ENCODE measurements around the gene SEC61A1.

Gene SEC61A1

DNA sequence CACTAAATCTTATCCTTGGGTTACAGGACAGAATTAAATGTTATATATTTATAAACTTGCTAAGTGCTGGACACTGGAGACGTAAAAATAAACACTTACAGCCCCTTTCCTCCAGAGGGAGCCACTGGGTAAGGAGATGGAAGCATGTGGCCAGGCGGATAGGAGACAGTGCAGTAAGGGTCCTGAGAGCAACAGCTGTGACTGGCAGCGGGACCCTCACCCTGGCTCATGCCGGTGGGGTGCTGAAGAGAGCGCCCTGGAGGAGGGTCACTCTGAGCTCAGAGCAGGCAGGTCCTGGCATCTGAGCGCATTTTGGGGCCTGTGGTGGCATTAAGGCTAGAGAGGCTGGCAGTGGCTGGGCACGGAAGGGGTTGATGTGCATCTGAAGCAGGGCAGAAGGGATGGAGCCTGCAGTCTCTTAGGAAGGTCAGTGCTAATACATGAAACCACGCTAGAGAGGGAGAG is 16.0 kb downstream of the SEC61A1 start:
- no peak for DNase-seq (ENCODE audit: low read depth, low spot score)
- POLR2A ChIA-PET = no interaction called here

DNA sequence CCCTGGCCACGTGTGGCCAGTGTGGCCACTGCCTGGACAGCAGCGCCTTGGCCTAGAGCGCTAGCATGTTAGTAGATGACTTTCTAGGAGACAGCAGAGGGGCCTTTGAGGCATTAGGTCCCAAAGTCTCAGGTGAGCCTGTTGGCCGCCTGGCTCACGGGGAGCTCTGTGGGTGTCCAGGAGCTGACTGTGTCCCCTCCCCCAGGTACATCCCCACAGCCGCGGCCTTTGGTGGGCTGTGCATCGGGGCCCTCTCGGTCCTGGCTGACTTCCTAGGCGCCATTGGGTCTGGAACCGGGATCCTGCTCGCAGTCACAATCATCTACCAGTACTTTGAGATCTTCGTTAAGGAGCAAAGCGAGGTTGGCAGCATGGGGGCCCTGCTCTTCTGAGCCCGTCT is 17.0 kb downstream of the SEC61A1 start:
- POLR2A ChIA-PET = interaction anchor here (1.0 kb wide), 1 partner anchor 8 kb away, joined by 4 read pairs; no protein-coding TSS in a partner anchor
- TF ChIP-seq, protein P1, sequence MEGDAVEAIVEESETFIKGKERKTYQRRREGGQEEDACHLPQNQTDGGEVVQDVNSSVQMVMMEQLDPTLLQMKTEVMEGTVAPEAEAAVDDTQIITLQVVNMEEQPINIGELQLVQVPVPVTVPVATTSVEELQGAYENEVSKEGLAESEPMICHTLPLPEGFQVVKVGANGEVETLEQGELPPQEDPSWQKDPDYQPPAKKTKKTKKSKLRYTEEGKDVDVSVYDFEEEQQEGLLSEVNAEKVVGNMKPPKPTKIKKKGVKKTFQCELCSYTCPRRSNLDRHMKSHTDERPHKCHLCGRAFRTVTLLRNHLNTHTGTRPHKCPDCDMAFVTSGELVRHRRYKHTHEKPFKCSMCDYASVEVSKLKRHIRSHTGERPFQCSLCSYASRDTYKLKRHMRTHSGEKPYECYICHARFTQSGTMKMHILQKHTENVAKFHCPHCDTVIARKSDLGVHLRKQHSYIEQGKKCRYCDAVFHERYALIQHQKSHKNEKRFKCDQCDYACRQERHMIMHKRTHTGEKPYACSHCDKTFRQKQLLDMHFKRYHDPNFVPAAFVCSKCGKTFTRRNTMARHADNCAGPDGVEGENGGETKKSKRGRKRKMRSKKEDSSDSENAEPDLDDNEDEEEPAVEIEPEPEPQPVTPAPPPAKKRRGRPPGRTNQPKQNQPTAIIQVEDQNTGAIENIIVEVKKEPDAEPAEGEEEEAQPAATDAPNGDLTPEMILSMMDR (IDR thresholded peaks at IDR 0.05; ENCODE audit: insufficient read depth, low read length, missing control alignments) = no peak
- DNase-seq (ENCODE audit: low read depth, low spot score) = no peak
- no peak overlapping the region for H3K4me3 ChIP-seq (ENCODE audit: low read depth, low read length)
- CTCF ChIA-PET = interaction anchor here (1.1 to 5.7 kb wide), 7 partner anchors 9 to 537 kb away, joined by 3 to 40 read pairs (median 17); no protein-coding TSS in a partner anchor

More for the DNA sequence above, 16.0 kb downstream of the SEC61A1 start:
- no peak overlapping the region for H3K4me3 ChIP-seq (ENCODE audit: low read depth, low read length)
- TF ChIP-seq, protein P1 (IDR thresholded peaks at IDR 0.05; ENCODE audit: insufficient read depth, low read length, missing control alignments) = peak; percentile 60
- CTCF ChIA-PET = interaction anchor here (1.1 to 5.7 kb wide), 9 partner anchors 9 to 538 kb away, joined by 3 to 40 read pairs (median 5); no protein-coding TSS in a partner anchor

DNA sequence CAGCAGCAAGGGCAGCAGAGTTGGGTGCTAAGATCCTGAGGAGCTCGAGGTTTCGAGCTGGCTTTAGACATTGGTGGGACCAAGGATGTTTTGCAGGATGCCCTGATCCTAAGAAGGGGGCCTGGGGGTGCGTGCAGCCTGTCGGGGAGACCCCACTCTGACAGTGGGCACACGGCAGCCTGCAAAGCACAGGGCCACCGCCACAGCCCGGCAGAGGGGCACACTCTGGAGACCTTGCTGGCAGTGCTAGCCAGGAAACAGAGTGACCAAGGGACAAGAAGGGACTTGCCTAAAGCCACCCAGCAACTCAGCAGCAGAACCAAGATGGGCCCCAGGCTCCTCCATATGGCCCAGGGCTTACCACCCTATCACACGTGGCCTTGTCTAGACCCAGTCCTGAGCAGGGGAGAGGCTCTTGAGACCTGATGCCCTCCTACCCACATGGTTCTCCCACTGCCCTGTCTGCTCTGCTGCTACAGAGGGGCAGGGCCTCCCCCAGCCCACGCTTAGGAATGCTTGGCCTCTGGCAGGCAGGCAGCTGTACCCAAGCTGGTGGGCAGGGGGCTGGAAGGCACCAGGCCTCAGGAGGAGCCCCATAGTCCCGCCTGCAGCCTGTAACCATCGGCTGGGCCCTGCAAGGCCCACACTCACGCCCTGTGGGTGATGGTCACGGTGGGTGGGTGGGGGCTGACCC is 18.8 kb downstream of the SEC61A1 start:
- ChIA-PET CTCF (interaction anchor here (1.1 to 1.8 kb wide), 5 partner anchors 10 to 537 kb away, joined by 3 to 6 read pairs (median 3); no protein-coding TSS in a partner anchor), POLR2A (interaction anchor here (0.5 to 1.0 kb wide), 2 partner anchors 10 to 493 kb away, joined by 3 read pairs; no protein-coding TSS in a partner anchor)
- TF ChIP-seq, protein P1 (IDR thresholded peaks at IDR 0.05; ENCODE audit: insufficient read depth, low read length, missing control alignments) = no peak
- H3K4me3 ChIP-seq (ENCODE audit: low read depth, low read length) = no peak overlapping the region
- no peak for DNase-seq (ENCODE audit: low read depth, low spot score)

DNA sequence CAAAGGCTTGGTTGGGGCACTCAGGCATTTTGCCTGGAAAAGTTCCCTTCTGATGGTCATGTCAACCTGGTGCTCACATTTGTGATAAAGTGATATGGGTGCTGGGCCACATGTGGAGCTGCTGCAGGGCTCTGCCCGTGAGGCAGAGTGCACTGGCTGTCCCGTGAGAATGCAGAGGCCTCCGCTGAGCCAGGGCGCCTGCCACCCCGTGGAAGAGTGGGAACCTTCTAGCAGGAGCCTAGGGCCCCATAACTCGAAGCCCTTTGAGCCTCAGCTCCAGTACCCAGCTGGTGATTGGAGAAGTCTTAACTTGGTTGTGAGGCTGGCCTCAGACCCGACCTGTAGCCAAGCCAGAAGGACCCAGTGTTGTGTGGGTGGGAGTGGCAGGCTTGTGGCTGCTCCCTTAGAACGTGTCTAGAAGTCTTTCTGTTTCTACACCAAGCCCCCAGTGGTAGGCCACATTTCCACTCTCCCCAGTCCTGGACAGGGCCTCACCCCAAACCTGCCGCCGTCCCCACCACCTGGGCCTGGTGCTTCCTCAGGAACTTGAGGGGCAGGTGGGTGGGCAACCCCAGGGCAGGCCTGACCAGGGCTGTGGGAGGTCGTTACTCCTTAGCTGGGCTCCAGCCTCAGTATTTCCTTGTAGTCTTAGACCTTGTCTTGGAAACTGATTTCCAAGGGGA is 19.7 kb downstream of the SEC61A1 start:
- no peak overlapping the region for H3K4me3 ChIP-seq (ENCODE audit: low read depth, low read length)
- CTCF ChIA-PET = interaction anchor here (1.1 to 2.9 kb wide), 6 partner anchors 11 to 536 kb away, joined by 3 to 13 read pairs (median 4); no protein-coding TSS in a partner anchor
- TF ChIP-seq, protein P1 (IDR thresholded peaks at IDR 0.05; ENCODE audit: insufficient read depth, low read length, missing control alignments) = no peak
- no peak for DNase-seq (ENCODE audit: low read depth, low spot score)
- POLR2A ChIA-PET = interaction anchor here (0.5 kb wide), 1 partner anchor 492 kb away, joined by 3 read pairs; no protein-coding TSS in a partner anchor

DNA sequence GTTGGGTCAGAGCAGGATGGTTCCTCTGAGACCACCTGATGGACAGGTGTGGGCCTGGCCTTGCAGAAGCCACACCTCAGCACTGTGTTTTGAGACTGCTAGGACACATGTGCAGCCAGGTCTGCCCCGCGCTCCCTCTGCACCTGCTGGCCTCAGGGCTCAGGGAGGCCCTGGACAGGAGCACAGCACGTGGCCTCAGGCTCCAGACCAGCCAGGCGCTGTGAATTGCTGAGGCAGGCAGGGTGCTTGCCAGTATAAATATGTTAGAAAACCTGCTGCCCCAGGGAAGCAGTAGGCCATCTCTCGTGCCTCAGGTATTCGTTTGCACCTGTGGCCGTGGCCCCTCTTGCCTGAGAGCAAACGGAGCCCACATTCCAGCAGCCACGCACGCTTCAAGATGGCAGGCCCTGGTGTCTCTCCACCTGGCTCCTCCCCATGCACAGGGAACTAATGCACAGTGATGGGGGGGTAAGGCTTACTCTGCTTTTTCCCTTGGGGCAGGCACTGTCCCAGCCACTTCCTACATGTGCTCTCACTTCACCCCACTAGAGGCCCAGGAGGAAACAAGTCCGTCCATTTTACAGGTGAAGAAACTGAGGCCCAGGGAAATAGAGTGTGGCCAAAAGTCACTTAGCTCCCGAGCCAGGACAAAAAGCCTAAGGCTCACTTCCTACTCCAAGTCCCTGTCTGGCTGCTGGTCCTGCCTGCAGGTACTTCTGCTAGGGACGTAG is 20.4 kb downstream of the SEC61A1 start:
- CTCF ChIA-PET = interaction anchor here (1.2 to 3.5 kb wide), 6 partner anchors 15 to 536 kb away, joined by 4 to 18 read pairs (median 6); no protein-coding TSS in a partner anchor
- TF ChIP-seq, protein P1 (IDR thresholded peaks at IDR 0.05; ENCODE audit: insufficient read depth, low read length, missing control alignments) = no peak
- no peak for DNase-seq (ENCODE audit: low read depth, low spot score)
- no peak overlapping the region for H3K4me3 ChIP-seq (ENCODE audit: low read depth, low read length)
- POLR2A ChIA-PET = no interaction called here

Measured in AG04449 (cell line).